Fibroblast of upper back skin (primary cell): ENCODE measurements around the gene SLC17A7.

Experiments
- DNase-seq: peaks from one replicate; pipeline ENCODE4 v3.0.0-alpha.2; 2013

Gene SLC17A7

DNA sequence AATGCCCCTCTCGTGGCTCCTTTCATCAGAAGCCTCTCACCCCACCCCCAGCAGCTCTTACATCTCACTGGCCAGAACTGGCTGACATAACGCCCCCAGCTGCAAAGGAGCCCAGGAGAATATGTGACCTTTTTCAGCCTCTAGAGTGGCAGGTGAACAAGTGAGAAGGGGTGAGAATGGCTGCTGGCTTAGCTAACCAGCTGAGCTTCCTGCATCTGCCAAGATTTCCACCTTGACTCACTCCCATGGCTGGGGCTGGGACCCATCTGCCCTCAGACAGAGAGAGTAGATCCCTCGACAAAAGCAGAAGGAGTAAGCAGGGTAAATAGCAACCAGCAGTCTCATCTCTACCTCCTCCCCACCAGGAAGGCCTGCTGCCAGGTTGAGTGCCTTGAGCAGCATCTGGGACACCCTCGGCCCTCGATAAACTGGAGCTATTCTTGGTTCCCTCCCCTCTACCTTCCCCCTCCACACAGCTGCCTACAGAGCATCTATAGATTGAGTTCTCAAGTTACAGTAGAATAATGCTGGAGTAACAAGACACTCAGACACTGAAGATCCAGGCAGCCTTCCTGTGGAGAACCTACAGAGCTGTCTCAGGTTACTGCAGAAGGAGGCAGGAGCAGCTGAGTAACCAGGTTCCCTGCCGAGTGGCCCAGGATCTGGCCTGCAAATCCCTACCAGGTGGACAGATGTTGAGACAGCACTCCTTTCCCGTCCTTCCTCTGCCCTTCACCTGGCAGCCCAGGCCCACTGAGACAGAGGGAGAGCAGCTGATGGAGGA, 37.7 kb downstream of the SLC17A7 start:
- peak; percentile 48 for DNase-seq

- peak; percentile 22 for DNase-seq
Measured at GRCh38 chr19:49400029-49400428, 41.3 kb downstream of the SLC17A7 start.

DNA sequence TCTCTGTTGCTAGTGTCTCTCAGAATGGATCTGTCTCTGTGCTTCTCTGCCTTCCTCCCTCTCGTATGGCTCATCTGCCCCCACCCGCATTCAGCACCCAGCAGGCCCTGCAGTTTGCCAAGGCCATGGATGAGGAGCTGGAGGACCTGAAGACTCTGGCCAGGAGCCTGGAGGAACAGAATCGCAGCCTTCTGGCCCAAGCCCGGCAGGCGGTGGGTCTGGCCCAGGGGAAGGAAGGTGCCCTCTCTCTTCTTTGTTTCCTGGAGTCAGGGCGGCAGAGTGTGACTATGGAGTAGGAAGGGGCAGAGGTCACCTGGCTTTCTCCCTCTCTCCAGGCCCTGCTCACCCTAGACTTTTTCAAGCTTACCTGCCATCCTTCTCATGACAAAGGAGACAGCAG, 42.4 kb downstream of the SLC17A7 start:
- no peak for DNase-seq

GRCh38 chr19:49398001-49398615, 43.2 kb downstream of the SLC17A7 start:
- no peak for DNase-seq

GRCh38 chr19:49396738-49397505, 44.4 kb downstream of the SLC17A7 start:
- DNase-seq, result no peak

DNA sequence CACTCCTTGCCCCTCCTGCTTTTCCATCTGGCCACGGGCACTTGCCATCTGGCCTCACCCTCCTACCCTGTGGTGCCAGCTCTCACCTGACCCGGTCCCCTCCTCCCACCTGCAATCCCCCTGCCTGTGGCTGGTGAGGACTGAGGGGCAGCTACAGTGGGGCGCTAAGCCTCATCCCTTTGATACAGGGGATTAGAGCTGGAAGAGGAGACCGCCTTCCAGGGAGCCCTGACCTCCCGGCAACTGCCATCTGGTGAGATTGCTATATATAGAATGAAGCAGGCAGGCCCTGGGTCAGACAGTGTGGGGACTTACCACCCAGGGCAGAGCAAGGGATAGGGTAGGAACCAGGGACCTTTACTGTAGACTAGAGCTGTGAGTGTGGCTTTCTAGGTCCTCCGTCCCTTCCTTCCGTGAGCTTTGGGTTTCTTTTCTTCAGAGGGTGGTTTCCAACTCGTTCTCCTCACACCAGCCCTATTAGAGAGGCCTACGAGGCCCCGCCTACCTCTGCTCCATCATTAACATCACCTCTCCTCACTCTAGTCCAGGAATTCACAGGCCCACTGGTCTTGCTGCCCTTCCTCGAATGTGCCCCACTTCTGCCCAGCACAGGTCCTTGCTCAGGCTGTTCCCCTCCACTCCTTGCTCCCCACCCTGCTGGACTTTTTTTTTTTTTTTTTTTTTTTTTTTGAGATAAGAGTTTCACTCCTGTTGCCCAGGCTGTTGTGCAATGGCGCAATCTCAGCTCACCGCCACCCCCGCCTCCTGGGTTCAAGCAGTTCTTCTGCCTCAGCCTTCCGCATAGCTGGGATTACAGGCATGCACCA, 45.5 kb downstream of the SLC17A7 start:
- no peak for DNase-seq

DNA sequence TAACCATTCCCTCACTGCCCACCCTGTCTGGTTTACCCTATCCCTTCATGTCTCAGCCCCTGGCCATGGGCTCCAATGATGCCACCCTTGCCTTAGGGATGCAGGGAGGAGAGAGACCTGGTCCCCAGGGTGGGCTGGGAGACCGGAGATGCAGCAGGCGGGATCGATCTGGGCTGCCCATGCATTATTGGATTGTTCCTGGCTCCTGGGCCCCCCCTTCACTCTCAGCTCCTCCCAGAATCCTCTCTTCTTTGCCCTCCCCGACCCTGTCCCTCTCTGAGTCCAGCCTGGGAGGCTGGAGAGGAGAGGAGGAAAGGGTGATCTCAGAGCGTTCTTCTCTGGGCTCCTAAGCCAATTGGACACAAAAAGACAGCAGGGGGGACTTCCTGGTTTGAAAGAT, 47.4 kb downstream of the SLC17A7 start:
- no peak for DNase-seq

DNA sequence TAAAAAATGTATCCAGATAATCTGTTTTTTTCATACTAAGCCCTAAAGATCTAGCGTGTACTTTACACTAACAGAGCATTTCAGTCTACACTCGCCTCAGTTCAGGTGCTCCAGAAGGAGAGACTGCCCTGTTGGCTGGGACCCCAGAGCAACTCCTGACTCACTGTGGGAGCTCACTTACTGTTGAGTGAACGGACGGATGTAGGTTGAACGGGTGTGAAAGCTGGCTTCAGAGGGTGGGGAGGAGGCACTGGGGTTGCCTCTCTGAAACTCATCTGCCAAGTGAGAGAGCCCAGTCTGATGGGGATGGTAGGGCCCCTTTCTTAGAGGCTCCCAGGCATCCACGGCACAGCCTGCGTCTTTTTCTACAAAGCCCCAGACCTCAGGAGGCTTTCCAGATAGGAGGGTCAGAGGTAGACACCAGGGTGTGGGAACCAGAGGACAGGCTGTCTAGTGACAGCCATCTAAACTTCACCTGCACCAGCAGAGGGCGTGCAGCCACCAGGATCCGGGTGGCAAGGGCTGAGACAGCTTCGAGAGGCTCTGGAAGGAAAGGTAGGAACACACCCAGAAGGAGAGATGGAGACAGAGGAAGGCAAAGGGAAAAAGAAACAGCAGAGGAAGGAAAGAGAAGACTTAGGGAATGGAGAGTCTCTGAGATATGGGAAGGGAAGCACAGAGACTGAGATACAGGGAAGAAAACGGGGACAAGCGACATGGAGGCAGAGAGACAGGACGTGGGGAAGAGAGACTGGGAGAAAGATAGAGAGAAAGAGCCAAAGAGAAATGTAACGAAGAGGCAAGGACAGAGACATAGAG, 49.5 kb downstream of the SLC17A7 start:
- peak; percentile 68 for DNase-seq

DNA sequence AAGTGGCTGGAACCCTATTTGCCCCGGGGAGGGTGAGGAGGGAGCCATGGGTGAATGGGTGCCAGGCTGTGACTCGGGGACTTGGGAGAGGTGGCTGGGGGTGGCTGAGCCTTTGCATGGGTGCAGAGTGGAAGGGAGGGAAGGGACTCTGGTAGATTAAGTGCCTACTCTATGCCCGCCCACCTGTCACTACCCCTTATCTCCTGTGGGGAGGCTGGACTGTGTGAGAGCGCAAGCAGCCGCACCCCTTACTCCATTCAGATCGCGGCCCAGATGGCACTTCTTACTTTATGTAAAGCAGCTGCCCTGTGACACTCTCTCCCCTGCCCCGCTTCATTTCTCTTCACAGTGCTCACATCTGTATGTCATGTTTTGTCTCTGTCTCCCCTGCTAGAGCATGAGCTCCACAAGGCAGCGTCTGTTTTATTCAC, 50.4 kb downstream of the SLC17A7 start:
- DNase-seq, result no peak

DNA sequence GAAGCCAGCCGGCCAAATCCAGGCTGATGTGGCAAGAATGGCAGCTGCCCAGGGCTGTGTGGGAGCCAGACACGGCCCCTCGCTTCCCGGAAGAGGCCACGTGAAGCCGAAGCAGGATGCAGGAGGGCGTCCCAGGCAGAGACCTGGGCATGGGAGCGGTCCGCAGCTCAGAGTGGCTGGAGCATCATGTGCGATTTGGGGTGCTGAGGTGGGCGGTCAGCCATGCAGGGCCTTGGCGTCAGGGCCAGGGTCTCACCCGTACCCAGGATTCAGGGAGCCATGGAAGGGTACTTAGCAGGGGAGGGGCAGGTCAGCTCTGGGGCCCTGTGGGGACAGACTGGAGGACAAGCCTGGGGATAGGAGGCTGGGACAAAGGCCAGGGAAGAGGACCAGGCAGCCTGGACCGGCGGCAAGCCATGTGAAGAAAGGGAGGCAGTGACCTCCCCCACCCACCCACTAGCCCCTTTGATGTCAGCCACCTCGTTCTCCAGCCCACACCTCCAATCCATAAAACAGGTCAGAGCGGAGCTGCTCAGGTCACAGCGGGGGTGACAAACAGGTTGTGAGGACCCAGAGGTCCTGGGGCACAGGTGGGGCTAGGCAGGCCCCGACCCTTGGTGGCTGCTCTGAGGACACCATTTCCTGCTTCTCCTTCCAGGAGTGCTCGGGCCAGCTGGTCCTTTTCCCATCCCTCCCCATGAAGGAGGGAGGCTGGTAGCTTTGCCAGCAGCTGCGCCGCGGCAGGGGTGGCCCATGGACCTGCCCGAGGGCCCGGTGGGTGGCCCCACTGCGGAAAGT, 51.0 kb downstream of the SLC17A7 start:
- no peak for DNase-seq

DNA sequence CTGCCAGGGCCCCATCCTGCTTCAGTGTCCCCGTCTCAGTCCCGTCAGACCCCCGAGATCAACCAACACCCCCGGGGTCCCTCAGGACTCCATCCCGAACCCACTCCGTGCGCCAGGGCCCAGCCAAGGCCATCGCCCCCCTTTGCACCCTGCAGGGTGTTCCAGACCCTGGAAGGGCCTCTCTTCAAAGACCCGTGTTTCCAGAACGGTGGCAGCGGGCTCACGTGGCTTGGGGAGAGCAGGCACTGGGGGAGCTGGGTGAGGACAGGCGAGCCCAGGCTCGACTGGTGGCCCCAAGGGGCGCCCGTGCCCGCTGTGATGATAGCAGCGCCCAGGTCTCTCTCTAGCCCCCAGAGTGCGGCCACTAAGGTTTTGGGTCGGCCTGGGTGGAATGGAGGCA, 51.9 kb downstream of the SLC17A7 start:
- DNase-seq, result no peak

DNA sequence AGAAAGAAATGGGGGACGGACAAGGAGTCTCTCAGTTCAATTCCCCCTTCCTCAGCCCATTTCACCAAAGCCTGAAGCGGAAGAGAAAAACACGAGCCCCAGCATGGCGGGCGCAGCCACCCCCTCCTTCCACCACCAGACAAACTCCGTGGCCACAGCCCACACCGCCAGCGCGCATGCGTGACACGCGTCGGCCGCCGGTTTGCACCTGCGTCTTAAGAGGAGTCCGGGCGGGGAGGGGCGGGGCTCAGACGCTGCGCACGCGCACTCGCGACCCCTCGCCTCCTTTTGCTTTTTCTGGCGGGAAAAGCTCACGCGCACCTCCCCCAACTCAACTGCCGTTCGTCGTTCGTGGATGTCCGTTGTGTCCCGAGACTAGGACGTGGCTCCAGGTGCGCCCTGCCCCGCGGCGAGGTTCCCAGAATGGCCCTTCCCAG, 53.4 kb downstream of the SLC17A7 start, which contains the start of gene KASH5:
TSS of gene KASH5 (plus strand) at position 314 of the 437 bp plus-strand sequence. CDS start 2,635 bp downstream, outside the sequence.
- DNase-seq, result peak; percentile 45

- DNase-seq, result no peak
Measured at GRCh38 chr19:49383599-49383998, 57.7 kb downstream of the SLC17A7 start.

DNA sequence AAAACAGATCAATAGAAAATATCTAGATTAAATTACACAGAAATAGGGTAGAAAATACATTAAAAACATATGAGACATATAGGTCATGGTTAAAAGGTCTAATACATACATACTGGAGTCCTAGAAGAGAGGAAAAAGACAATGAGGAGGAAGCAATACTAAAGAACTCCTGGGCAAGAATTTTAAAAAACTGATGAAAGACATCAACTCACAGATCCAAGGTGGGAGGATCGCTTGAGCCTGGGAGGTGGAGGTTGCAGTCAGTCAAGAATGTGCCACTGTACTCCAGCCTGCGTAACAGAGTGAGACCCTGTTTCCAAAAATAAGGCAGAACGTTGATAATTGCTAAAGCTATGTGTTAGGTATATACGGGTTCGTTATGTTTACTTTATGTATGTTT, 58.7 kb downstream of the SLC17A7 start:
- no peak for DNase-seq

GRCh38 chr19:49380391-49380790, 60.9 kb downstream of the SLC17A7 start:
- DNase-seq, result no peak
